HCT116 (cell line): Measurements from ENCODE around the gene MMD.

ENCODE experiments used
- EGR1 ChIP-seq: IDR thresholded peaks from 2 replicates; pipeline ENCODE4 v1.6.1; 2012; ENCODE audit warnings: low read depth
- EZH2 ChIP-seq: fragments of 200-600 bp; sonication (generic); IDR thresholded peaks from 2 replicates; pipeline ENCODE4 v1.6.1; 2017; ENCODE audit warnings: antibody characterized with exemption, mixed run types
- POLR2A ChIP-seq: IDR thresholded peaks from 2 replicates; pipeline ENCODE4 v1.7.0; 2011; ENCODE audit warnings: borderline replicate concordance; ENCODE audit not compliant: insufficient read depth, insufficient read length; ENCODE audit errors: extremely low read depth
- SIN3A ChIP-seq: IDR thresholded peaks from 2 replicates; pipeline ENCODE4 v1.6.1; 2012; ENCODE audit warnings: low read depth
- YY1 ChIP-seq: IDR thresholded peaks from 2 replicates; pipeline ENCODE4 v1.6.1; 2011; ENCODE audit warnings: low read length, low read depth, moderate library complexity, mild to moderate bottlenecking; ENCODE audit not compliant: insufficient replicate concordance; ENCODE audit errors: extremely low read depth
- TF ChIP-seq, protein P1 (sequence below), 3 experiments: fragments of 200-600 bp in 1 of 3; sonication (generic) in 1 of 3; IDR thresholded peaks in 2 of 3; conservative IDR thresholded peaks in 1 of 3; 2 replicates each; pipeline ENCODE4 v1.5.1; 2012 to 2017; ENCODE audit warnings: low read depth in 2 of 3, low read length in 2 of 3, antibody characterized with exemption in 1 of 3, borderline replicate concordance in 1 of 3, control low read depth in 1 of 3, mild to moderate bottlenecking in 1 of 3, mixed read lengths in 1 of 3, mixed run types in 1 of 3, moderate library complexity in 1 of 3; ENCODE audit not compliant: insufficient read depth in 1 of 3
- TF ChIP-seq, protein P2 (sequence below): IDR thresholded peaks from 2 replicates; pipeline ENCODE4 v1.6.1; 2012

DNA sequence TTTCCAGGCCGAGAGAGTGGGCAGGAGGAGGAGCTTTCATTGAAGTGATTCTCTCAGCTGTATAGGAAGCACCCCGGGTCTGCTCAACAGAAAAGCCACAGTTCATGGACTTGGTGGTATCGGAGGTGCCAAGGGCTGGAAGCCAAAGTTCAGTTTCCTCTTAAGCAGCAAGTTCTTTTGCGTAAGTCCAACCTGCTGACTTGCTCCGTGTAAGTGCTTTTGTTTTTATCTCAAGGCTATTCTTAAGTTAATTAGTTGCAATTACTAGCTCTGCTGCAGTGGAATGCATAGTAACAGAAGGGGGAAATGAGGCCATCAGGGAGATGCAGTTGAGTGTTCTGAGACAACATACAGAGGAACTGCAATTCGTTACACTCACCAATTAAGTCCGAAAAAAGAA, 45.0 kb upstream of the MMD start:
- TF ChIP-seq POLR2A = no peak
- TF ChIP-seq, protein P1, sequence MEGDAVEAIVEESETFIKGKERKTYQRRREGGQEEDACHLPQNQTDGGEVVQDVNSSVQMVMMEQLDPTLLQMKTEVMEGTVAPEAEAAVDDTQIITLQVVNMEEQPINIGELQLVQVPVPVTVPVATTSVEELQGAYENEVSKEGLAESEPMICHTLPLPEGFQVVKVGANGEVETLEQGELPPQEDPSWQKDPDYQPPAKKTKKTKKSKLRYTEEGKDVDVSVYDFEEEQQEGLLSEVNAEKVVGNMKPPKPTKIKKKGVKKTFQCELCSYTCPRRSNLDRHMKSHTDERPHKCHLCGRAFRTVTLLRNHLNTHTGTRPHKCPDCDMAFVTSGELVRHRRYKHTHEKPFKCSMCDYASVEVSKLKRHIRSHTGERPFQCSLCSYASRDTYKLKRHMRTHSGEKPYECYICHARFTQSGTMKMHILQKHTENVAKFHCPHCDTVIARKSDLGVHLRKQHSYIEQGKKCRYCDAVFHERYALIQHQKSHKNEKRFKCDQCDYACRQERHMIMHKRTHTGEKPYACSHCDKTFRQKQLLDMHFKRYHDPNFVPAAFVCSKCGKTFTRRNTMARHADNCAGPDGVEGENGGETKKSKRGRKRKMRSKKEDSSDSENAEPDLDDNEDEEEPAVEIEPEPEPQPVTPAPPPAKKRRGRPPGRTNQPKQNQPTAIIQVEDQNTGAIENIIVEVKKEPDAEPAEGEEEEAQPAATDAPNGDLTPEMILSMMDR (IDR thresholded peaks at IDR 0.05 in 2 of 3, conservative IDR thresholded peaks at IDR 0.05 in 1 of 3; ENCODE audit: borderline replicate concordance in 1 of 3, insufficient read depth in 1 of 3, low read depth in 2 of 3, low read length in 2 of 3) = no peak
- TF ChIP-seq EZH2 = no peak
- TF ChIP-seq YY1 = no peak
- TF ChIP-seq, protein P2, sequence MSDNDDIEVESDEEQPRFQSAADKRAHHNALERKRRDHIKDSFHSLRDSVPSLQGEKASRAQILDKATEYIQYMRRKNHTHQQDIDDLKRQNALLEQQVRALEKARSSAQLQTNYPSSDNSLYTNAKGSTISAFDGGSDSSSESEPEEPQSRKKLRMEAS = no peak
- no peak for TF ChIP-seq EGR1
- no peak for TF ChIP-seq SIN3A
